ENCODE measurements around the gene CLEC3B. TPM values are rescaled to one million over a fixed set of nuclear protein-coding genes. Genes with fewer than 3 reads are reported as not detected.

CLEC3B gene
- total RNA-seq, 4 donors from 2014 or later = 11.6 to 47.9 (median 32.7) TPM

- Histone ChIP-seq H3K9me3 (no peaks in the 10 kb centered on the region), H3K4me3 (no peak overlapping the region), H3K27ac (no peak overlapping the region), H3K36me3 (peaks cover 0 to 46% (median 0%) of the 10 kb centered on the region in 3 donors), H3K4me1 (peaks cover 0 to 4% (median 0%) of the 10 kb centered on the region in 4 donors), H3K27me3 (no peaks in the 10 kb centered on the region)
- DNase-seq = no peak
- TF ChIP-seq, protein P1, sequence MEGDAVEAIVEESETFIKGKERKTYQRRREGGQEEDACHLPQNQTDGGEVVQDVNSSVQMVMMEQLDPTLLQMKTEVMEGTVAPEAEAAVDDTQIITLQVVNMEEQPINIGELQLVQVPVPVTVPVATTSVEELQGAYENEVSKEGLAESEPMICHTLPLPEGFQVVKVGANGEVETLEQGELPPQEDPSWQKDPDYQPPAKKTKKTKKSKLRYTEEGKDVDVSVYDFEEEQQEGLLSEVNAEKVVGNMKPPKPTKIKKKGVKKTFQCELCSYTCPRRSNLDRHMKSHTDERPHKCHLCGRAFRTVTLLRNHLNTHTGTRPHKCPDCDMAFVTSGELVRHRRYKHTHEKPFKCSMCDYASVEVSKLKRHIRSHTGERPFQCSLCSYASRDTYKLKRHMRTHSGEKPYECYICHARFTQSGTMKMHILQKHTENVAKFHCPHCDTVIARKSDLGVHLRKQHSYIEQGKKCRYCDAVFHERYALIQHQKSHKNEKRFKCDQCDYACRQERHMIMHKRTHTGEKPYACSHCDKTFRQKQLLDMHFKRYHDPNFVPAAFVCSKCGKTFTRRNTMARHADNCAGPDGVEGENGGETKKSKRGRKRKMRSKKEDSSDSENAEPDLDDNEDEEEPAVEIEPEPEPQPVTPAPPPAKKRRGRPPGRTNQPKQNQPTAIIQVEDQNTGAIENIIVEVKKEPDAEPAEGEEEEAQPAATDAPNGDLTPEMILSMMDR (IDR thresholded peaks at IDR 0.05) = no peak
- TF ChIP-seq POLR2A (IDR thresholded peaks at IDR 0.05) = no peak
These were observed 58.3 kb downstream of the CLEC3B start for GRCh38 chr3:45084361-45084760.

GRCh38 chr3:45084820-45085816 lies 59.0 kb downstream of the CLEC3B start:
- Histone ChIP-seq H3K36me3 (peaks cover 0 to 54% (median 0%) of the 10 kb centered on the region in 3 donors), H3K27ac (no peak overlapping the region)
- TF ChIP-seq POLR2A (IDR thresholded peaks at IDR 0.05) = no peak
- TF ChIP-seq, protein P1 (IDR thresholded peaks at IDR 0.05) = no peak

More at GRCh38 chr3:45084820-45085816, 59.0 kb downstream of the CLEC3B start:
- DNase-seq = no peak
- no peaks in the 10 kb centered on the region for H3K27me3 ChIP-seq
- no peaks in the 10 kb centered on the region for H3K9me3 ChIP-seq
- H3K4me1 ChIP-seq = no peaks in the 10 kb centered on the region
- no peak overlapping the region for H3K4me3 ChIP-seq

Small RNA genes lying within 50 kb of the gene (small RNA-seq; reads per million reads assigned to genes)
- gene RNU5B-3P = 0 reads per million in 2 donors

Other genes starting within 250 kb of the CLEC3B start
- 10 to 100 TPM in 2 of 4 donors, 1 to 10 TPM in 2; 8.9 to 12.6 (median 10.6) TPM for gene TMEM42, start 164.4 kb upstream of the CLEC3B start, total RNA-seq
- gene TGM4, start 151.7 kb upstream of the CLEC3B start, total RNA-seq = not detected
- gene ZDHHC3, start 50.1 kb upstream of the CLEC3B start, total RNA-seq = 100 to 1,000 TPM in 3 of 4 donors, 10 to 100 TPM in 1; 70.1 to 190 (median 152) TPM
- 10 to 100 TPM; 19.8 to 66.0 (median 28.6) TPM for gene EXOSC7, start 50.1 kb upstream of the CLEC3B start, total RNA-seq
- gene CDCP1, start 120.1 kb downstream of the CLEC3B start, total RNA-seq = 10 to 100 TPM; 29.7 to 68.3 (median 61.5) TPM
- 1 to 10 TPM in 3 of 4 donors, under 1 TPM in 1; 0.40 to 5.0 (median 1.8) TPM for gene TMEM158, start 200.0 kb downstream of the CLEC3B start, total RNA-seq